OCI-LY3 (cell line): ENCODE measurements around the gene HSPG2.

Source experiments
- H2AFZ ChIP-seq: fragments of 200-600, 300-600 bp; shearing (Covaris generic); 2 replicates; pipeline ENCODE4 v1.6.0; 2014; ENCODE audit warnings: antibody characterized with exemption, low read depth, low read length
- H3K27ac ChIP-seq: fragments of 200-600, 300-600 bp; sonication (generic); 2 replicates; pipeline ENCODE4 v1.5.1; 2014; ENCODE audit warnings: mild to moderate bottlenecking, low read length, moderate library complexity, mixed read lengths
- H3K27me3 ChIP-seq: fragments of 200-600, 300-600 bp; sonication (generic); 2 replicates; pipeline ENCODE4 v1.6.1; 2014; ENCODE audit warnings: low read depth, low read length, mixed read lengths
- H3K36me3 ChIP-seq: fragments of 200-600, 300-600 bp; sonication (generic); replicated peaks from 2 replicates; pipeline ENCODE3; 2014; ENCODE audit warnings: low read depth, low read length, mixed read lengths
- H3K4me1 ChIP-seq: fragments of 300-600, 200-600 bp; sonication (generic); 2 replicates; pipeline ENCODE4 v1.6.1; 2014; ENCODE audit warnings: low read length, mixed read lengths
- H3K4me2 ChIP-seq: fragments of 200-600, 300-600 bp; sonication (generic); 2 replicates; pipeline ENCODE4 v1.6.1; 2014; ENCODE audit warnings: low read length, mixed read lengths
- H3K4me3 ChIP-seq: fragments of 300-600, 200-600 bp; sonication (generic); 2 replicates; pipeline ENCODE4 v1.5.1; 2014; ENCODE audit warnings: antibody characterized with exemption, mild to moderate bottlenecking, low read length, moderate library complexity
- H3K79me2 ChIP-seq: fragments of 300-600, 200-600 bp; shearing (Covaris generic); 2 replicates; pipeline ENCODE4 v1.6.1; 2014; ENCODE audit warnings: mild to moderate bottlenecking, low read length, mixed read lengths
- H3K9ac ChIP-seq: fragments of 300-600, 200-600 bp; shearing (Covaris generic); 2 replicates; pipeline ENCODE4 v1.6.0; 2014; ENCODE audit warnings: mild to moderate bottlenecking, low read length, moderate library complexity
- H3K9me3 ChIP-seq: fragments of 200-600, 300-600 bp; shearing (Covaris generic); 2 replicates; pipeline ENCODE4 v1.6.1; 2014; ENCODE audit warnings: low read length, mixed read lengths; ENCODE audit not compliant: insufficient read depth
- H4K20me1 ChIP-seq: fragments of 200-600, 300-600 bp; sonication (generic); 2 replicates; pipeline ENCODE4 v1.6.1; 2016; ENCODE audit warnings: low read length, mixed read lengths; ENCODE audit not compliant: insufficient read depth
- CTCF ChIP-seq: fragments of 200-600, 300-600 bp; sonication (generic); IDR thresholded peaks from 2 replicates; pipeline ENCODE4 v1.5.1; 2014; ENCODE audit warnings: antibody characterized with exemption, low read length, low read depth
- EZH2phosphoT487 ChIP-seq: fragments of 200-600 bp; shearing (Covaris generic); IDR thresholded peaks from 2 replicates; pipeline ENCODE4 v1.6.1; 2018; ENCODE audit warnings: antibody characterized with exemption, mixed run types, low read depth

The HSPG2 gene

GRCh38 chr1:21873174-21873573, 63.9 kb downstream of the HSPG2 start:
- TF ChIP-seq EZH2phosphoT487 (no peak), CTCF (no peak)
- no peaks in the 10 kb centered on the region for H3K79me2 ChIP-seq
- H3K9me3 ChIP-seq, result no peaks in the 10 kb centered on the region
- no peaks in the 10 kb centered on the region for H3K36me3 ChIP-seq
- H3K4me1 ChIP-seq, result peaks cover 18% of the 10 kb centered on the region
- H3K9ac ChIP-seq, result no peak overlapping the region
- H3K4me3 ChIP-seq, result no peak overlapping the region
- H2AFZ ChIP-seq, result no peak overlapping the region
- H4K20me1 ChIP-seq, result no peaks in the 10 kb centered on the region
- H3K4me2 ChIP-seq, result no peak overlapping the region
- H3K27me3 ChIP-seq, result no peaks in the 10 kb centered on the region
- no peak overlapping the region for H3K27ac ChIP-seq

- Histone ChIP-seq H3K9ac (no peak overlapping the region), H3K4me3 (no peak overlapping the region), H3K4me2 (peak overlapping the region; percentile 42), H4K20me1 (no peaks in the 10 kb centered on the region), H3K36me3 (no peaks in the 10 kb centered on the region), H3K79me2 (no peaks in the 10 kb centered on the region), H3K27me3 (no peaks in the 10 kb centered on the region), H3K27ac (no peak overlapping the region), H3K4me1 (peaks cover 24% of the 10 kb centered on the region), H3K9me3 (no peaks in the 10 kb centered on the region), H2AFZ (no peak overlapping the region)
- TF ChIP-seq EZH2phosphoT487 (no peak), CTCF (no peak)
Observed at GRCh38 chr1:21872445-21873079, 64.5 kb downstream of the HSPG2 start.

- peaks cover 30% of the 10 kb centered on the region for H3K4me1 ChIP-seq
- no peaks in the 10 kb centered on the region for H3K79me2 ChIP-seq
- no peaks in the 10 kb centered on the region for H3K27me3 ChIP-seq
- no peak overlapping the region for H3K9ac ChIP-seq
- no peaks in the 10 kb centered on the region for H4K20me1 ChIP-seq
- H2AFZ ChIP-seq, result peak overlapping the region; percentile 33; the same call in 1 of the 2 replicates
- H3K4me2 ChIP-seq, result peak overlapping the region; percentile 42
- TF ChIP-seq CTCF (no peak), EZH2phosphoT487 (no peak)
- H3K27ac ChIP-seq, result no peak overlapping the region
- H3K4me3 ChIP-seq, result no peak overlapping the region; the same call in 1 of the 2 replicates
- no peaks in the 10 kb centered on the region for H3K36me3 ChIP-seq
- no peaks in the 10 kb centered on the region for H3K9me3 ChIP-seq
Observed at GRCh38 chr1:21871943-21872342, 65.2 kb downstream of the HSPG2 start.

GRCh38 chr1:21870611-21871010, 66.5 kb downstream of the HSPG2 start:
- Histone ChIP-seq H3K27ac (no peak overlapping the region), H4K20me1 (no peaks in the 10 kb centered on the region), H3K4me3 (no peak overlapping the region), H3K4me2 (no peak overlapping the region), H2AFZ (no peak overlapping the region), H3K9me3 (no peaks in the 10 kb centered on the region), H3K9ac (no peak overlapping the region), H3K4me1 (peaks cover 43% of the 10 kb centered on the region), H3K27me3 (no peaks in the 10 kb centered on the region), H3K79me2 (no peaks in the 10 kb centered on the region), H3K36me3 (no peaks in the 10 kb centered on the region)
- TF ChIP-seq CTCF, result no peak
- TF ChIP-seq EZH2phosphoT487, result no peak
